PFSK-1 (cell line): ENCODE results near the gene PHLDA1.

Experiments used
- FOXP2 ChIP-seq: optimal IDR thresholded peaks from 2 replicates; pipeline ENCODE3; 2011; ENCODE audit warnings: borderline replicate concordance, control low read depth, inconsistent platforms; ENCODE audit not compliant: insufficient read depth; ENCODE audit errors: extremely low read length, extremely low read depth
- POLR2AphosphoS5 ChIP-seq: IDR thresholded peaks from 2 replicates; pipeline ENCODE4 v1.6.1; 2012; ENCODE audit warnings: low read depth, mild to moderate bottlenecking, control low read depth, low read length, moderate library complexity
- SIN3A ChIP-seq: IDR thresholded peaks from 2 replicates; pipeline ENCODE4 v1.6.1; 2012; ENCODE audit warnings: mild to moderate bottlenecking, low read length, moderate library complexity, borderline replicate concordance; ENCODE audit not compliant: insufficient read depth
- TAF1 ChIP-seq: IDR thresholded peaks from 2 replicates; pipeline ENCODE4 v1.6.1; 2012; ENCODE audit warnings: low read length, control low read depth, borderline replicate concordance; ENCODE audit not compliant: insufficient read depth
- TF ChIP-seq, protein P1 (sequence below), 2 experiments: IDR thresholded peaks; 2 replicates each; pipeline versions ENCODE4 v1.6.1 to v1.8.0; 2011 to 2012; ENCODE audit warnings: low read depth in 2 of 2, low read length in 2 of 2, control low read depth in 1 of 2, inconsistent platforms in 1 of 2, mild to moderate bottlenecking in 1 of 2, moderate library complexity in 1 of 2; ENCODE audit not compliant: insufficient read depth in 1 of 2

The PHLDA1 gene

DNA sequence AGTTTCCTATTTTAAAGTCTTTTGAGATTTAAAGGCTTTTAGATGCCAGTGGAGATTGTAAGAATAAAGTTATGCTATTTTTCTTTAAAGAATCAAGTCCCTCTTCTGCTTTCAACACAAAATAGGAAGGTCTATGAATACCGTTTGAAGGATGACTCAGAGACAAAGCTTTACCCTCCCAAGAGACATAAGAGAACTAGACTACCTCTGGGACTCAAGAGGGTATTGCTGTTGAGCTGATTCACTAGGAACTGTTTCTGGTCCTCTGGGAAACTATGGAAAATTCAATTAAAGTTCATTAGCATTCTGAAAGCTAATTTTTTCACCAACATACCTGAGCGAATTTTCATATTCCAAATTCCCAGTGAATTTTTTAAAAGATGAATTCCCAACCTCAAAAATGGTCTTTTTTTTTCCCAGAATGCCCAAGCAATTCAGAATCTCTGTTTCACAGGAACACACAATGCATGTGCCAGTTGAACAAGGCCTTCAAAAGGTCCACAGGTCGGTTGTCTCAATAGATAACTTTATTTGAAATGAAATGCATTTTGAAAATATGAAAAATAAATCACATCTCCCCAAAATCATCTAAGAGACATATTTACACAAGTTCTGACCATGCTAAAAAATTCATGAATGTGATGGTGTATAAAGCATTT lies 6.5 kb downstream of the PHLDA1 start:
- TF ChIP-seq, protein P1, sequence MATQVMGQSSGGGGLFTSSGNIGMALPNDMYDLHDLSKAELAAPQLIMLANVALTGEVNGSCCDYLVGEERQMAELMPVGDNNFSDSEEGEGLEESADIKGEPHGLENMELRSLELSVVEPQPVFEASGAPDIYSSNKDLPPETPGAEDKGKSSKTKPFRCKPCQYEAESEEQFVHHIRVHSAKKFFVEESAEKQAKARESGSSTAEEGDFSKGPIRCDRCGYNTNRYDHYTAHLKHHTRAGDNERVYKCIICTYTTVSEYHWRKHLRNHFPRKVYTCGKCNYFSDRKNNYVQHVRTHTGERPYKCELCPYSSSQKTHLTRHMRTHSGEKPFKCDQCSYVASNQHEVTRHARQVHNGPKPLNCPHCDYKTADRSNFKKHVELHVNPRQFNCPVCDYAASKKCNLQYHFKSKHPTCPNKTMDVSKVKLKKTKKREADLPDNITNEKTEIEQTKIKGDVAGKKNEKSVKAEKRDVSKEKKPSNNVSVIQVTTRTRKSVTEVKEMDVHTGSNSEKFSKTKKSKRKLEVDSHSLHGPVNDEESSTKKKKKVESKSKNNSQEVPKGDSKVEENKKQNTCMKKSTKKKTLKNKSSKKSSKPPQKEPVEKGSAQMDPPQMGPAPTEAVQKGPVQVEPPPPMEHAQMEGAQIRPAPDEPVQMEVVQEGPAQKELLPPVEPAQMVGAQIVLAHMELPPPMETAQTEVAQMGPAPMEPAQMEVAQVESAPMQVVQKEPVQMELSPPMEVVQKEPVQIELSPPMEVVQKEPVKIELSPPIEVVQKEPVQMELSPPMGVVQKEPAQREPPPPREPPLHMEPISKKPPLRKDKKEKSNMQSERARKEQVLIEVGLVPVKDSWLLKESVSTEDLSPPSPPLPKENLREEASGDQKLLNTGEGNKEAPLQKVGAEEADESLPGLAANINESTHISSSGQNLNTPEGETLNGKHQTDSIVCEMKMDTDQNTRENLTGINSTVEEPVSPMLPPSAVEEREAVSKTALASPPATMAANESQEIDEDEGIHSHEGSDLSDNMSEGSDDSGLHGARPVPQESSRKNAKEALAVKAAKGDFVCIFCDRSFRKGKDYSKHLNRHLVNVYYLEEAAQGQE (IDR thresholded peaks at IDR 0.05; ENCODE audit: insufficient read depth in 1 of 2, low read depth in 2 of 2, low read length in 2 of 2): no peak
- TF ChIP-seq POLR2AphosphoS5 (no peak), FOXP2 (no peak), SIN3A (no peak), TAF1 (no peak)

- TF ChIP-seq FOXP2 (no peak), SIN3A (no peak), POLR2AphosphoS5 (no peak), TAF1 (no peak)
- TF ChIP-seq, protein P1 (IDR thresholded peaks at IDR 0.05; ENCODE audit: insufficient read depth in 1 of 2, low read depth in 2 of 2, low read length in 2 of 2): no peak
Observed at GRCh38 chr12:76024102-76024781, 7.3 kb downstream of the PHLDA1 start.

- TF ChIP-seq, protein P1 (IDR thresholded peaks at IDR 0.05; ENCODE audit: insufficient read depth in 1 of 2, low read depth in 2 of 2, low read length in 2 of 2): no peak
- TF ChIP-seq TAF1: no peak
Observed at GRCh38 chr12:76023069-76023690, 8.4 kb downstream of the PHLDA1 start.

GRCh38 chr12:76022506-76022905 lies 9.1 kb downstream of the PHLDA1 start:
- TF ChIP-seq POLR2AphosphoS5 (no peak), FOXP2 (no peak), SIN3A (no peak), TAF1 (no peak)
- TF ChIP-seq, protein P1 (IDR thresholded peaks at IDR 0.05; ENCODE audit: insufficient read depth in 1 of 2, low read depth in 2 of 2, low read length in 2 of 2): no peak
